8988T (cell line): ENCODE results near the gene KCNMA1.
"Not testable (repeated sequence)": the region's sequence is repeated elsewhere in the genome, so short reads cannot be mapped to it uniquely, and the experiment has no call there.

Experiments used
- DNase-seq: peaks from one replicate; pipeline ENCODE4 v3.0.0; 2011

Gene KCNMA1

GRCh38 chr10:77603534-77603927 lies 34.1 kb downstream of the KCNMA1 start:
- no peak for DNase-seq

DNA sequence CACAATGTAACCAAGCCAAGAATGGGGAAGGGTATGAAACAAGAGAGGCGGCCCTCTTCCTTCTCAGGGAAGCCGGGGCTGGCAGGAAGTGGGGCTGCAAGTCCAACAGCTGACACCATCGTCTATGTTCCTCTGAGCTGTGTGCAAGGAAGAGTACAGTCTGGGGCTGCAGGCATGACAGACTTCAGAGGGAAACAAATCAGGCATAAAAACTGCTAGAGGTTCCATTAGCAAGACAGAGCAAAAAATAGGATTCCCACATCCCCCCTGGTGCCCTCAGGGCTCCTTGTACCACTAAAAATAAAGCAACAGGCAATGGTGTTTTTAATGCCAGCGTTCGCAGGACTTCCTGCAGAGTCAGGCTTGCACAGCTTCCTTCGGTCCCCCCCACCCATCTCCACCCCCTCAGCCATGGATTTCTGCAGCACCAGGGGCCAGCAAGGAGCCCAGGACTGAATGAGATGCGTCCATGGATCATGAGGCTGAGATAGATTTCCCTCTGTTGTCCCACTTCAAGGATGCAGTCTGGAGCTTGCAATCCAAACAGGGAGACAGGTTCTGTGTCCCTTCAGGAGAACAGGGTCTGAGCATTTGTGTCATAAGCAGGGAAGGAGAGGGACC lies 34.6 kb downstream of the KCNMA1 start:
- DNase-seq: no peak

- no peak for DNase-seq
Measured at GRCh38 chr10:77602231-77602912, 35.2 kb downstream of the KCNMA1 start.

DNA sequence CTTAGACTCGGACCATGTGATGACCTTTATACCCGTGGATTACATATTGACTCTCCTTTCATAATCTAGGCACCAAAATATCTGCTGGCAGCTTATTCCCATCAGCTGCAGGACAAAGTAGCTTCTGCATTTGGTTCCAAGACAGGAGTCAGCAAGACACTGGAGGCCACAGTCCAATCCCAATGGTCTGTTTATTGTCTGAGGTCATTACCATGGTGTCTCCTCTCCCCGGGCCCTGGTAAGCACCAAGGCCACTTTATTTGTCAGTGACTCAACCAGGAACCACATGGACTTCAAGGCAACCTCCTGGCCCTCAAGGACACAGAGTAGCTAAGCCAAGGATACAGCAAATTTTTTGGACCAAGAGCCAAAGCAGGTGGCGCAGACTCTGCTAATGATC lies 36.1 kb downstream of the KCNMA1 start:
- DNase-seq: no peak

DNA sequence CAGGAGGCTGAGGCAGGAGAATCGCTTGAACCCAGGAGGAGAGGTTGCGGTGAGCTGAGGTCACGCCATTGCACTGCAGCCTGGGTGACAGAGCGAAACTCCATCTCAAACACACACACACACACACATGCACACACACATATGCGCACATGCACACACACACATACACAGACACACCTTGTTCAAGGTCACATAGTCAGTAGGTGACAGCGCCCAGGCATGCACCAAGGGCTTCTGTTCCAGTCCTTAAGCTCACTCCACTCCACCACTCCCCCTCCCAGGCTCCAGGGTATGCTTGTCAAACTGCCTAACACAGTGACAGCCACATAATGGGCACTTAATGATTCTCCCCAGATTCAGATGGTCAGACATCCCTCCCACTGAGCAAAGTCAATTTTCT lies 37.0 kb downstream of the KCNMA1 start:
- no peak for DNase-seq

DNA sequence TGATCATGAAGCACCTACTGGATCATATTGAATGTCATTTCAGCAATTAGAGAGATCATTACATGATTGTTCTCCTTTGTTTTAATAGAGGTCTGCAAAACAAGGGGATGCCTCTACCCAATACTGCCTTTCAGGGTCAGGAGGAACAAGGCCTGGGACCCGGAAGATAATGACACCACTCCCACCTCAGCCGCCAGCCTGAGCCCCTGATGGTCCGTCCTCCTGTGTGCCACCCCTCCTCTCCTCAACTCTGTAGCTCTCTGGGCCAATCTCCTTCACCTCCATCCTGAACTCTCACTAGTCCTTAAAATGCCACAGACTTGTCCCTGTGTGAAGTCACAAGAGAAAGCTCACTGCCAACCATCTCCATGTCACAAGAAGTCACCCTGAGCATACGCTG lies 38.0 kb downstream of the KCNMA1 start:
- no peak for DNase-seq

GRCh38 chr10:77598606-77599005 lies 39.0 kb downstream of the KCNMA1 start:
- no peak for DNase-seq

- DNase-seq: no peak
Measured at GRCh38 chr10:77597560-77597959, 40.0 kb downstream of the KCNMA1 start.

GRCh38 chr10:77594471-77594783 lies 43.2 kb downstream of the KCNMA1 start:
- no peak for DNase-seq

DNA sequence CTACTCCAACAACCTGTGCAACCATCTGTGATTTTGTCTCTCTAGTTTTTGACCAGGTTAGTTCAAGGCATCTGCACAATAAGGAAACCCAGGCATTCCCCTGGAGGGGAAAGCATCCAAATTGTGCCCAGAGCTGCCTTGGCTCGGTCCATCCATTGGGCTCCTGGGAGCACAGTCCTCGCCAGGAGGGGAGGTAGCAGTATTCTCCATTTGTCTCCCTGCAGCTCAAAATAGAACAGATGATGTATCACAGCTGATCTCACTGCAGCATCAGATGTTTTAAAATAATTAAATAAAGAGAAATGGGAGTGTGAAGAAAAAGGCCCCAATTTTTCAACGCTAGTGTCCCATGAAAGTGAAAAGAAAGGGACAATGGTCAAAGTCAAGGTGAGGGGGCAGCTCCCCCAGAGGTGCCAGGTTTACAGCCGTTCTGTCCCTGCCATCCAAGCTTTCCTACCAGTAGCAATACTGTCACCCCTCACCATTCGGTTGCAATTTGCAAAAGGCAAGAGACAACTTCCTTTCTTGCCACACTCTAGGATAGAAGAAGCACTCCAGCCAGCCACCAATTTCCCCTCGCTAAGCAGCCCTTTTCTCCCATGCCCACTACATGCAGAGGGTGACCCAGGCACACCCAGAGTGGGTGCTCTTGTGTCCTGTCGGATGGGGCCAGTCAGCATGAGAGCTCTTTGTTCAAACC lies 43.7 kb downstream of the KCNMA1 start:
- no peak for DNase-seq

- DNase-seq: peak; percentile 90
Measured at GRCh38 chr10:77592946-77593636, 44.5 kb downstream of the KCNMA1 start.

DNA sequence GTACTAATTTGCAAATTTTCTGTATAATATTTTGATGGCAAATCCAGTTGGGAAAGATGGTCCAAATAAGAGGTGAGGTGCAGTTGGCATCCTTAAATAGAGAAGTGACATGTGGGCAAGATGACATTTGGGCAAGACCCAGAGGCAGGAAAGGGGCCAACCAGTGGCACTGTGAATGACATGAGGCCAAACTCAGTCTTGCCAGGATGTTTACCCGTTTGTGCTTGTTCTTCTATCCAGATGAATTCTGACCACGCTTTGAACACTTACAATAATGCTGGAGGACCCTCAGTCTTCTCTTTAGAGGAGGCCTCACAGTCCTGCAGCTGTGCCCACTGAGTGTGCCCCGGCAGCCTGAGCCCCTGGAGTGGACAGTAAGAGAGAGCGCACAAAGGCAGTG lies 45.1 kb downstream of the KCNMA1 start:
- DNase-seq: no peak

GRCh38 chr10:77591238-77591880 lies 46.2 kb downstream of the KCNMA1 start:
- DNase-seq: no peak

- no peak for DNase-seq
Measured at GRCh38 chr10:77590344-77591237, 47.0 kb downstream of the KCNMA1 start.

- not testable (repeated sequence) for DNase-seq
Measured at GRCh38 chr10:77589703-77590102, 47.9 kb downstream of the KCNMA1 start.

- DNase-seq: no peak
Measured at GRCh38 chr10:77588886-77589285, 48.7 kb downstream of the KCNMA1 start.

DNA sequence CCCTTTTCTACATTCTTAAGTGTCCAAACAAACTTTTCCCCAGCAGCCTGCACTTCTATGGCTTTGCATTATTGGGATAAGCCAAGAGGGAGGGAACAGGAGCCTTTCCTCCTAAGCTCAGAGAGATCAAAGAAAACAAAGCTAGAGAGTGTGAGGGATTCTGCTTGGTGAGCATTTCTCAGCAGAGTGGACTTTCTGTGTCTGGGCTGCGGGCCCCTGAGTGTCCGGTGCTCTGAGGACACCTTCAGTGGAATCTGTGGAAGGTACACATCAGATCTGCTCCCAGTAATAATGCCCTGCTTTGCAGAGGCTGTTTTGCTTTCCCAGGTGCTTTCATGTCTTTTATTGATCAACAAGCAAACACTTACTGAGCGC lies 50.2 kb downstream of the KCNMA1 start:
- DNase-seq: no peak

DNA sequence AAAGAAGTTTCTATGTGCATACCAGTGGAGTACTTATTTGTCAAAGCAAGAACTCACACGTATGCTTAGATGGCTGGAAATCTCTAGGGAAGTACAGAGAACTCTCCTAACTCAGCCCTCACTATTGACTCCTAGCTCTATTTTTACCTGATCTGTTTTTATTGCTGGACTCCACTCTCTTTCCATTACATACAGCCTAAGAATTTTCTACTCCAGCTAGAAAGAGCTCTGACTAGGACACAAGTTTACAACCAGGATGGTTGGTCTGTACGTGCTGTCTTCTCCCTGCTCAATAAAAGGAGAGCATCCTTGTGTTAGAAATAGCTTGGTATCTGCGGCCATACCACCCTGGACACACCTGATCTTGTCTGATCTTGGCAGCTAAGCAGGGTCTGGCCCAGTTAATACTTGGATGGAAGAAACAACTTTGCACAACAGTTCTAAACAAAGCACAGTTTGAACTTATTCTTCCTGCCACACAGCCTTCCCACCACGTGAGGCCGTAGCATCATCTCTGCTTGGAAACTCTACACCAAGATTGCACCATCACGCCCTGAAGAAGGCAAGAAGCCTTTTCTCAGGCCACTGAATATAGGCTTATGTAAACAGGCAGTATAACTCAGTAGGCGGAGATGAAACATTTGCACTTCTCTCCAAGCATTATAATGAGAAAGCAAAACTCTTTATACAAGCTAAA lies 50.7 kb downstream of the KCNMA1 start:
- no peak for DNase-seq

DNA sequence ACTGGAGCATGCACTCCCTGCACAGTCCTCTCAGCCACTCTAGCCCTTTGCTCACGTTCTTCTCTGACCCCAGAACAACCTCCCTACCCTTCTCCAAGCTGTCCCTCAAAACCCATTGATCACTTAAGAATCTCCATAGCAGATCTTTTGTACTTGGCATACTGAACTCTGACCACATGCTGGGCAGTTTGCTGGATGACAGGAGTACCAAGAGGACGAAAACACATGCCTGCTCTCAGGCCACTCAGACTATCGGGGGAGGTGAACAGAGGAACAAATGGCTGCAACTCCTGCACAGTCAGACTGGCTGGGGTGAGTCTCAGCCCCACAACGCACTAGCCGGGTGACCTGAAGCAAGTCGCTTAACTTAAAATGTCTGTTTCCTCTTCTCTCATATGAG lies 52.7 kb downstream of the KCNMA1 start:
- DNase-seq: no peak

DNA sequence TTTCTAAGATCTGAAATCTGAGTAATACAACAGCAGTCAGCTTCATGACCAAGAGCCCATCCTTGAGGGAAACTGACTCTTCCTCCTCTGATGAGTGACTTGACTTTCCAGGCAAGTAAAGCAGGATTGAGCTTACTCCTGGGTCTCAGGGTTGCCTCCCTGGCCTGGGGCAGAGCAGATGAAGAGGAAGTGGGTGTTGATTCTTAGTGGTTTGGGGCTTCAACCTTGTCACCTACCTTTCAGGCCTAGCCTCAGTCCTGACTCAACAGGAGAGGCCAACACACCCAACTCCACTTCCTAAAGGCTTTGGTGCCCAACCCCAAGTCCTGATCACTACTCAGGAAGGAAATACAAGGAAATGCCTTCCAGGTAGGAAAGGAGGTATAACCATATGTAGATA lies 54.1 kb downstream of the KCNMA1 start:
- DNase-seq: no peak

DNA sequence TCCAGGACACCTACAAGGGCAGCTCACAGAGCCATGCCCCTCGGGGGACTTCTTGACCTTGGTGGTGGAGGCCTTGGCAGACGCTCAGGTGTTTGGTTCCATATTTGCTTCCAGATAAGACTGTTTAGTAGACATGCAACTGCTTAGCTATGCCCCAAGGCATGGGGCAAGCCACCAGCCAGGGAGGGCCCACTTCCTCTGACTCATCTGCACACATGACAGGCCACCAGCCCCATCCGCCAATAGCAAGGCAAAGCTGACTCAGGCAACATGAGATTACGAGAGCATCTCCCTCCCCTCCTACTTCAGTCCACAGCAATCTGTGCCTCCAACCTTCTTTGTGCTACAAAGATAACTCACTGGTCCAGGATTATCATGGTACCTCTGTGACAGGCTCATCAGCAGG lies 54.9 kb downstream of the KCNMA1 start:
- DNase-seq: no peak

DNA sequence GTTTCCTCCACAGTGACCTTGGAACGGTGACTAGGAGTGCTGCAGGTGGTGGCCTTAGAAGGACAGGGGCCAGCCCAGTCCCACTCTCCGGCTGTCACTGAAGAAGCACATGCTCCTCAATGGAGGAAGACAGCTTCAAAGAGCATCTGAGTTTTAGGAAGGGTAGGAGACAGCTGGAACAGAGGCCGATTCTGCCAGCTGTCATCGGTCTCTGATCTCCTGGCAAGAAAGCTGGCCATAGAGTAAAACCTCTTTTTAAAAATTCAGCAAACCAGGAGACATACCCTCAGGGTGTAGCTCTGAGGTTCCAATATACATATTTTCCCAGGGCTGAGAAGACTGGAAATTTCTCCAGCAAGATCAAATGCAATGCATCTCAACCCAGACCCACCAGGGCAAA lies 55.9 kb downstream of the KCNMA1 start:
- no peak for DNase-seq
